NCI-H2171 (cell line): ENCODE results near the gene TARP.

ENCODE experiments used
- DNase-seq: peaks from one replicate; lab custom pipeline; 2025; lab: John Stamatoyannopoulos, UW

TARP gene

DNA sequence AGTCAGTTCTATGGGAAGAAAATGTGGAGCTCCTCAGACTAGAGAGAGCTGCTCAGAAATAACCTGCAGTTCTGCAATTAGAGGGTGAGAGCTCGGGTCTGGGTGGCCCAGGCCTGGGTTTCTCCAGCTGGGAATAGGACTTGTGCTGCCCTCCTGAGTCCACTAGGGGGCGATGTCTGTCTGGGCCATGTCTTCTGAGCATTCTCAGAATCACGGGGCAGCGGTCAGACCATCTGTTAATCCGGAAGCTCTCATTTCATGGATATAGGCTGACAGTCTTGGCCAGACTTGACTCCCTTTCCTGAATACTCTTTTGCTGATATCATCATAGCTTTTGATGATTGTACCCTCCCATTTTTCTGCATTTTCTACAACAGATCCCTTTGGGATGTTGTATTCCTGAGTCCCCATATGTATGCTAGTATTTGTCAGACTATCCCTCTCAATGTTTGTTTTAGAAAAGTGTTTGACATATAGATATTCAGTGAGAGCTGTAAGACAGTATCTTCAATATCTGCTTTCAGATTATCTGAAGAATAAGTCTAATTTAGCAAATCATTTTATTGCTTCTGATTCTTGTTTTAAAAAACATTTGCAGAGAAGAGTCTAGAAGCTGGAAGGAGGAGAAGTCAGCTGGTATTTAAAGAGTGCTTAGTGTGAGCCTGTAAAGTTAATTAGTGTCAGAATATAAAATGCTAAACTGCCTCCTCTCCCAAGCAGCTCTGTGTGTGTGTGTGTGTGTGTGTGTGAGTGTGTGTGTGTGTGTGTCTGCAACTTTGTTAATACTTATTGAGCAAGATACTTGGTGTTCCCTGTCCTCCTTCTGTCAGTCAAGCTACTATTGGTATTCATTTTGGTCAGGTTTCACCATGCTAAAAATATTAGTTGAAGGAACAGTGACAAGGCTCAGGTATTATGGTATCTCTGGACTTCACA lies 57.4 kb downstream of the TARP start:
- peak; percentile 66 for DNase-seq

DNA sequence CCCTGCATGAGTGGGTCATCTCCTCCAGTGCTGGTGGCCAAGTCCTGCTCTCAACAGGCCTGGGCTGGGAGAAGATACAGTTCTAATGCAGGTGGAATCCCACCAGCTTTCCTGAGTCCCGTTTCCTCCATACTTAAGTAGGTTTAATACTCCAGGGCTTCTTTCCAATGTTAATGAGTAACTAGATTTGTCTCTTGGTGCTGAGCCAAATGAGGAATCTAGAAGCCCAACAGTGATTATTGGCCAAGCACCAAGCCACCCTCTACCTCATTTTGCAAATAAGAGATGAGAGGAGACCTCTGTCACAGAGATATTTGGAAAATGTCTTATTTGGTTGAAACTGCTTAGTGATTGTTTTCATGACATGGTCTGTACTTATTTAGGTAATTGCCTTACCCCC lies 58.3 kb downstream of the TARP start:
- no peak for DNase-seq

DNA sequence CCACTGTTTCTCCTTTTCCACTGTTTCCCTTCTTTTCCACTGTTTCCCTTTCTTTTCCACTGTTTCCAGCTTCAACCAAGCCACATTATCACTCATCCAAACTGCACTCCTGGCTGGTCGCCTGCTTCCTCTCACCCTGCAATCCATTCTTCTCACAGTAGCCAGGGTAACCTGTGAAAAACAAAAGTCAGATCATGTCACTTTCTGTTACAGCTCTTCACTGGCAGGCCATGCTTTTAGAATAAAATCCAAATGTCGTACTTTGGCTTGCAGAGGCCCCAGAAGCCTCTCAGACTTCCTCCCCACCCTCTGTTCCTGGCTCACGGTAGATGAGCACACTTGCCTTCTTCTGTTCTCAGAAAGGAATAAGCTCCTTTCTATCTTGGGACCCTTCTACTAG lies 61.5 kb downstream of the TARP start:
- no peak for DNase-seq

DNA sequence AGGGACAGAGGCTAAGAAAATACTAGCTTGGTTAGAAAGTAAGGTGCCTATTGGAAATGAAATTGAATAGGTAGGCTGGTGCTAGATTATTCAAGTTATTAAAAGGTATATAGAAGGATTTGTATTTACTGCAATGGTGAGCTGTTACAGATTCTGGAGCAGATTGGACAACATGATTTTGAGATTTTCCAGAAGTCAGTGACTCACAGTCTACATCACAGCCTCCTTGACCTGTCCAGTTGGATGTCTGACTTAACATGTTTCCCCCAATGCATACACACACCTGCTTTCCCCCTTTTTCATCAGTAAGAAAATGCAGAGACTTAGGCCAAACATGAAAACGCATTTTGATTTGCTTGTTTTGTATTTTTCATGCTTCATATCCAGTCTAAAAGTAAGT lies 62.0 kb downstream of the TARP start:
- no peak for DNase-seq
